Mammary epithelial cell (primary cell): Measurements from ENCODE around the gene PAFAH1B2.

Source experiments
- EZH2 ChIP-seq: IDR thresholded peaks from 2 replicates; pipeline ENCODE4 v1.6.1; 2012; ENCODE audit warnings: low read length, inconsistent platforms, borderline replicate concordance
- TF ChIP-seq, protein P1 (sequence below), 2 donors: IDR thresholded peaks in 1 of 2; conservative IDR thresholded peaks in 1 of 2; 2 replicates each; pipeline ENCODE4 v1.5.1; 2011 to 2012; ENCODE audit warnings: inconsistent platforms in 2 of 2, low read length in 2 of 2, mild to moderate bottlenecking in 2 of 2, control low read depth in 1 of 2, low read depth in 1 of 2; ENCODE audit not compliant: insufficient read depth in 1 of 2; ENCODE audit errors: extremely low read depth in 1 of 2

DNA sequence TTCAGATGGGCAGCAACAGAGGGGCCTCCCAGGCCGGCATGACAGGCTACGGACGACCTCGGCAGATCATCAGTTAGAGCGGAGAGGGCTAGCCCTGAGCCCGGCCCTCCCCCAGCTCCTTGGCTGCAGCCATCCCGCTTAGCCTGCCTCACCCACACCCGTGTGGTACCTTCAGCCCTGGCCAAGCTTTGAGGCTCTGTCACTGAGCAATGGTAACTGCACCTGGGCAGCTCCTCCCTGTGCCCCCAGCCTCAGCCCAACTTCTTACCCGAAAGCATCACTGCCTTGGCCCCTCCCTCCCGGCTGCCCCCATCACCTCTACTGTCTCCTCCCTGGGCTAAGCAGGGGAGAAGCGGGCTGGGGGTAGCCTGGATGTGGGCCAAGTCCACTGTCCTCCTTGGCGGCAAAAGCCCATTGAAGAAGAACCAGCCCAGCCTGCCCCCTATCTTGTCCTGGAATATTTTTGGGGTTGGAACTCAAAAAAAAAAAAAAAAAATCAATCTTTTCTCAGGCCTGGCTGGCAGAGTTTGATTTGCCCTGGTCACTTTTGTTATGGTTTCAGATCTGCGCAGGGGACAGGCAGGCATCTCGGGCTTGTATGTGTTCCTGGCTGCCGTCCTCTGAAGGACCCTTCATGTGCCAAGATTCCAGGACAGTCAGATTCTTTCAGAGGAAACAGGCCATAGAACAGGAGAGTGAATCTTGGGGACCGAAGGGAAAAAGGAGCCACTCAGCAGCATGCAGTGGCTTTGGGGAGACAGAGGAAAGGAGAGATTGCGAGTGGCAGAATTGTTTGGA, 60.4 kb downstream of the PAFAH1B2 start:
- TF ChIP-seq EZH2 = no peak
- TF ChIP-seq, protein P1, sequence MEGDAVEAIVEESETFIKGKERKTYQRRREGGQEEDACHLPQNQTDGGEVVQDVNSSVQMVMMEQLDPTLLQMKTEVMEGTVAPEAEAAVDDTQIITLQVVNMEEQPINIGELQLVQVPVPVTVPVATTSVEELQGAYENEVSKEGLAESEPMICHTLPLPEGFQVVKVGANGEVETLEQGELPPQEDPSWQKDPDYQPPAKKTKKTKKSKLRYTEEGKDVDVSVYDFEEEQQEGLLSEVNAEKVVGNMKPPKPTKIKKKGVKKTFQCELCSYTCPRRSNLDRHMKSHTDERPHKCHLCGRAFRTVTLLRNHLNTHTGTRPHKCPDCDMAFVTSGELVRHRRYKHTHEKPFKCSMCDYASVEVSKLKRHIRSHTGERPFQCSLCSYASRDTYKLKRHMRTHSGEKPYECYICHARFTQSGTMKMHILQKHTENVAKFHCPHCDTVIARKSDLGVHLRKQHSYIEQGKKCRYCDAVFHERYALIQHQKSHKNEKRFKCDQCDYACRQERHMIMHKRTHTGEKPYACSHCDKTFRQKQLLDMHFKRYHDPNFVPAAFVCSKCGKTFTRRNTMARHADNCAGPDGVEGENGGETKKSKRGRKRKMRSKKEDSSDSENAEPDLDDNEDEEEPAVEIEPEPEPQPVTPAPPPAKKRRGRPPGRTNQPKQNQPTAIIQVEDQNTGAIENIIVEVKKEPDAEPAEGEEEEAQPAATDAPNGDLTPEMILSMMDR (conservative IDR thresholded peaks at IDR 0.05 in 1 of 2, IDR thresholded peaks at IDR 0.05 in 1 of 2; ENCODE audit: extremely low read depth in 1 of 2, insufficient read depth in 1 of 2, low read depth in 1 of 2, low read length in 2 of 2) = no peak
